ENCODE results near the gene LY86. TPM values are rescaled to one million over a fixed set of nuclear protein-coding genes. Genes with fewer than 3 reads are reported as not detected.
A peak's percentile ranks its signal among the peaks of the same experiment; 100 is the strongest.

LY86 gene
- 1 to 10 TPM; 1.2 to 1.8 (median 1.3) TPM for total RNA-seq

DNA sequence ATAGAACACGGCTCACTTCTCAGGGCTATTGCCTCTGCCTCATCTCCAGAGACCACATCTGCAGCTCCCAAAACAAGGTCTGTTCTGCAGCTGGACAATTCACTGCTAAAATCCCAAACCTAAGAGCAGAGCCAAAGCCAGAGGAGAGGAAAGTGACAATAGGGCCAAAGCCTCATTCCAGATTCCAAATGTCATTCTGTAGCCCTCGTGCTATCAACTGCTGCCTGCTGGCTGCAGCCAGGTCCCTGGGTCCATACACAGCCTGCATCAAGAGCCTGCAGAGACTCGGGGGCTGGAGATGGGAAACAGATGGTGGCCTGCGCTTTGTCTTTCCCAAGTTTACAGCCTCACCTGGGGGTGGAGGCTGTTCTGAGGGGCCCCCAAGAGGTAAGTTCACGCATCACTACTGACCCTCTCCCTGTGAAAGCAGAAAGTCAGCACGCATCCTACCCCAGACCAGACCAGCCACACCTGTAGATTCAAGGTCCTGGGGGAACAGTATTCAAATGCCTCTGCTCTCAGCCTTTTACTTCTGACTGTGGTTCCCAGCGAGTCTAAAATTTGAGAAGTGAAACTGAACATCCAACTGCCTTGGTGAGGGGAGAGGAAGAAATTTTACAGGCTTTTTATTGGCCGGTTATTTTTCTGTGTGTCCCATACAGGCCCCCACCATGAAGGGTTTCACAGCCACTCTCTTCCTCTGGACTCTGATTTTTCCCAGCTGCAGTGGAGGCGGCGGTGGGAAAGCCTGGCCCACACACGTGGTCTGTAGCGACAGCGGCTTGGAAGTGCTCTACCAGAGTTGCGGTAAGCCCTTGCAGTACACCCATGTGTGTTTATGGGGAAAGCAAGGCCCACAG is at the start of gene LY86:
Gene LY86 (plus strand): TSS at position 657 of the 860 bp plus-strand sequence. CDS start 15 bp downstream, at position 672.
- H3K4me1 ChIP-seq, result peaks cover 0 to 28% (median 3%) of the 10 kb centered on the region in 4 donors
- 49% methylated on average over 9 of the region's 14 CpGs for WGBS
- no peaks in the 10 kb centered on the region for H3K27me3 ChIP-seq
- peak; percentile 90 for DNase-seq (ENCODE audit: extremely low spot score)
- intact Hi-C loops (cut with DNase I), result no loop called here
- H3K27ac ChIP-seq (replicated peaks in 1 of 4), result no peak within 1 kb of the TSS
- no peaks in the 10 kb centered on the region for H3K36me3 ChIP-seq
- TF ChIP-seq POLR2A (IDR thresholded peaks at IDR 0.05; ENCODE audit: low read depth) (no peak), POLR2AphosphoS5 (IDR thresholded peaks at IDR 0.05) (no peak)
- H3K4me3 ChIP-seq, result peak within 1 kb of the TSS in 2 of 4 donors; percentile 3 to 29
- no peaks in the 10 kb centered on the region for H3K9me3 ChIP-seq

DNA sequence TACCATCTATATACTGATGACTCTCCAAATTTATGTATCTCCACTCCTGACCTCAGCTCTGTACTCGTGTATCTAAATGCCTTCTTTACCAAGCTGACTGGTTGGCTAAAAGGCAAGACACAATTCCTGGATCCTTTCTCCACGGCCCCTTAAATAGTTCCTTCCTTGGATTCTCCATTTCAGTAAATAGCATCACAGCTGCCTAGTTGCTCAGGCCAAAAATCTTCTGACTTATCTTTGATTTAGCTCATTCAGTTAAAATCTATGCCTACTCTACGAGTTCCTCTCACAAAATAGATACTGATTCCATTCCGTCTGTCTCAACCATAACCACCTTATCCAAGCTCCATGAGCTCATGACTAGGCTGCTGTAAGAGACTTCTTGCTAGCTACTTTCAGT is 49.5 kb upstream of the LY86 start:
- WGBS, result 34% methylated on average over 4 of the region's 4 CpGs
- DNase-seq (ENCODE audit: extremely low spot score), result no peak
- H3K27me3 ChIP-seq, result peaks cover 0 to 28% (median 0%) of the 10 kb centered on the region in 4 donors
- H3K9me3 ChIP-seq, result peaks cover 0 to 5% (median 0%) of the 10 kb centered on the region in 4 donors
- no peaks in the 10 kb centered on the region for H3K36me3 ChIP-seq
- no peak overlapping the region for H3K4me3 ChIP-seq
- H3K4me1 ChIP-seq, result peaks cover 0 to 7% (median 6%) of the 10 kb centered on the region in 4 donors
- H3K27ac ChIP-seq (replicated peaks in 1 of 4), result no peak overlapping the region
- intact Hi-C loops (cut with DNase I), result no loop called here
- TF ChIP-seq EP300 (IDR thresholded peaks at IDR 0.05) (no peak), POLR2AphosphoS5 (IDR thresholded peaks at IDR 0.05) (no peak), POLR2A (IDR thresholded peaks at IDR 0.05; ENCODE audit: low read depth) (no peak)
- TF ChIP-seq, protein P1, sequence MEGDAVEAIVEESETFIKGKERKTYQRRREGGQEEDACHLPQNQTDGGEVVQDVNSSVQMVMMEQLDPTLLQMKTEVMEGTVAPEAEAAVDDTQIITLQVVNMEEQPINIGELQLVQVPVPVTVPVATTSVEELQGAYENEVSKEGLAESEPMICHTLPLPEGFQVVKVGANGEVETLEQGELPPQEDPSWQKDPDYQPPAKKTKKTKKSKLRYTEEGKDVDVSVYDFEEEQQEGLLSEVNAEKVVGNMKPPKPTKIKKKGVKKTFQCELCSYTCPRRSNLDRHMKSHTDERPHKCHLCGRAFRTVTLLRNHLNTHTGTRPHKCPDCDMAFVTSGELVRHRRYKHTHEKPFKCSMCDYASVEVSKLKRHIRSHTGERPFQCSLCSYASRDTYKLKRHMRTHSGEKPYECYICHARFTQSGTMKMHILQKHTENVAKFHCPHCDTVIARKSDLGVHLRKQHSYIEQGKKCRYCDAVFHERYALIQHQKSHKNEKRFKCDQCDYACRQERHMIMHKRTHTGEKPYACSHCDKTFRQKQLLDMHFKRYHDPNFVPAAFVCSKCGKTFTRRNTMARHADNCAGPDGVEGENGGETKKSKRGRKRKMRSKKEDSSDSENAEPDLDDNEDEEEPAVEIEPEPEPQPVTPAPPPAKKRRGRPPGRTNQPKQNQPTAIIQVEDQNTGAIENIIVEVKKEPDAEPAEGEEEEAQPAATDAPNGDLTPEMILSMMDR (IDR thresholded peaks at IDR 0.05), result no peak

DNA sequence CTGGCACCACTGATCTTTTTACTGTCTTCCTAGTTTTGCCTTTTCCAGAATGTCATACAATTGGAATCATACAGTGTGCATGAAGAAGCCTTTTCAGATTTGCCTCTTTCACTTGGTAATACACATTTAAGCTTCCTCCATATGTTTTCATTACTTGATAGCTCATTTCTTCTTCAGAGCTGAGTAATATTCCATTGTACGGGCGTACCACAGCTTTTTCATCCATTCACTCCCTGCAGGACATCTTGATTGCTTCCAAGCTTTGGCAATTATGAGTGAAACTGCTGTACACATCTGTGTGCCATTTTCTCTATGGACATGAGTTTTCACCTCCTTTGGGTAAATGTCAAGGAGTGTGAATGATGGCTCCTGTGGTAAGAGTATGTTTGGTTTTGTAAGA is 46.2 kb upstream of the LY86 start:
- 100% methylated on average over 2 of the region's 2 CpGs for WGBS
- TF ChIP-seq, protein P1 (IDR thresholded peaks at IDR 0.05), result no peak
- TF ChIP-seq EP300 (IDR thresholded peaks at IDR 0.05) (no peak), POLR2A (IDR thresholded peaks at IDR 0.05; ENCODE audit: low read depth) (no peak), POLR2AphosphoS5 (IDR thresholded peaks at IDR 0.05) (no peak)
- intact Hi-C loops (cut with DNase I), result loop anchor here (10.0 kb wide), 2 partner anchors 488 to 1398 kb away; no protein-coding TSS in a partner anchor
- H3K27ac ChIP-seq (replicated peaks in 1 of 4), result peak overlapping the region in 1 of 4 donors; percentile 23
- H3K27me3 ChIP-seq, result peaks cover 0 to 53% (median 4%) of the 10 kb centered on the region in 4 donors
- DNase-seq (ENCODE audit: extremely low spot score), result no peak
- no peaks in the 10 kb centered on the region for H3K36me3 ChIP-seq
- H3K9me3 ChIP-seq, result peaks cover 0 to 5% (median 0%) of the 10 kb centered on the region in 4 donors
- H3K4me1 ChIP-seq, result peaks cover 13 to 22% (median 21%) of the 10 kb centered on the region in 4 donors
- H3K4me3 ChIP-seq, result no peak overlapping the region

DNA sequence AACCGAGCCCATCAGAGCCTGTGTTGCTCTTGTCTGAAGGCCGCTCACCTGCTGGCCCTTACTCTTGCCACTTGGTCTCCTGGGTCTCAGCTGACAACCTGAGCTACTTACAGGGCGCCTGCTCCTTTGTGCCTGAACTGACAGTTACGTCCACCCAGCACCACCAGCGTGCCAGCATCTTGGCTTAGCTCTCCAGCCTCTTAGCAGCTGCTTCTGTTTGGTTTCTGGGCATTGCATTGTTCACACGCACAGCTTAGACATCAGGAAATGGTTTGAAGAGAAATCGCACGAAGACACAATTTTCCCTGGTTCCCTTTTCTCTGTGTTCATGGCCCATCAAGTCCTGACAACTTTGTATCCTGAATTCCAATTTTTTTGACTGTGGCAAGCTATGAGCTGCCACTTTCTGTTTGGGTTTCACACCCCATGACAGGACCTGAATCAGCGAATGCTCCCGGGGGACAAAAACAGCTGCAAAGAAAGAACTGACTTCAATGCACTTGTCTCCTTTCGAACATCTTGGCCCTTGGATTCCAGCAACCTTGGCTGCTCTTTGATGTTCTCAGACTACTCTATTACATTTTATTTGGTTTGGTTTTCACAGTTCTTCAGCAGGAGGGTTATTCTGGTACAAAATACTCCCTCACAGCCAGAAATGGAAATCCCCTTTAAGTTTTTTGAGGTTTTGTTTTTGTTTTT is 45.2 kb upstream of the LY86 start:
- no peak for DNase-seq (ENCODE audit: extremely low spot score)
- TF ChIP-seq, protein P1 (IDR thresholded peaks at IDR 0.05), result no peak
- TF ChIP-seq EP300 (IDR thresholded peaks at IDR 0.05) (no peak), POLR2AphosphoS5 (IDR thresholded peaks at IDR 0.05) (no peak), POLR2A (IDR thresholded peaks at IDR 0.05; ENCODE audit: low read depth) (no peak)
- H3K27me3 ChIP-seq, result peaks cover 0 to 60% (median 4%) of the 10 kb centered on the region in 4 donors
- H3K9me3 ChIP-seq, result peaks cover 0 to 5% (median 0%) of the 10 kb centered on the region in 4 donors
- no peaks in the 10 kb centered on the region for H3K36me3 ChIP-seq
- intact Hi-C loops (cut with DNase I), result loop anchor here (10.0 kb wide), 2 partner anchors 489 to 1399 kb away; no protein-coding TSS in a partner anchor
- H3K4me1 ChIP-seq, result peaks cover 13 to 20% (median 15%) of the 10 kb centered on the region in 4 donors
- H3K4me3 ChIP-seq, result no peak overlapping the region
- H3K27ac ChIP-seq (replicated peaks in 1 of 4), result peak overlapping the region in 1 of 4 donors; percentile 23
- WGBS, result 81% methylated on average over 6 of the region's 11 CpGs
